ENCODE measurements around the gene LPAR1. TPM values are rescaled to one million over a fixed set of nuclear protein-coding genes. Genes with fewer than 3 reads are reported as not detected.
A peak's percentile ranks its signal among the peaks of the same experiment; 100 is the strongest.

Gene LPAR1
- total RNA-seq, 1 donor from 2014 or later, result not detected

GRCh38 chr9:110958847-110959246 lies 79.4 kb downstream of the LPAR1 start:
- DNase-seq (ENCODE audit: low read depth in 2 of 2), result no peak

GRCh38 chr9:110954822-110955291 lies 83.4 kb downstream of the LPAR1 start:
- no peak for DNase-seq (ENCODE audit: low read depth in 2 of 2)

GRCh38 chr9:110952540-110952859 lies 85.8 kb downstream of the LPAR1 start:
- DNase-seq (ENCODE audit: low read depth in 2 of 2), result no peak

- no peak for DNase-seq (ENCODE audit: low read depth in 2 of 2)
Measured at GRCh38 chr9:110951805-110952539, 86.3 kb downstream of the LPAR1 start.

DNA sequence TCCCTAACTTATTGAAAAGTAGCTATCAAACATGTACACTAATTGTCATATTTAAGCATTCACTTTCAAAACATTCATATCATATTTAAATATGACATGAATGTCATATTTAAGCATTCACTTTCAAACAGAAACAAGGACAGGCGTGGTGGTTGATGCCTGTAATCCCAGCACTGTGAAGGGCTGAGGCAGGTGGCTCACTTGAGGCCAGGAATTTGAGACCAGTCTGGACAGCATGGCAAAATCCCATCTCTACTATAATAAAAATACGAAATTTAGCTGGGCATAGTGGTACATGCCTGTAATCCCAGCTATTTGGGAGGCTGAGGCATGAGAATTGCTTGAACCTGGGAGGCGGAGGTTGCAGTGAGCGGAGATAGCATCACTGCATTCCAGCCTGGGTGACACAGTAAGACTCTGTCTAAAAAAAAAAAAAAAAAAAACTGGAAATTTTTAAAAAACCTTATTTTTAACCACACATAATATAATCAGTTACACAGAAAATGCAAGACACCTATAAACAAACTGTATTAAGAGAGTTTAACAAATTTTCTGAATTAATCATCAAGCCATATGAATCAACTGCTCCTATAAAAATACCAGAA lies 88.1 kb downstream of the LPAR1 start:
- no peak for DNase-seq (ENCODE audit: low read depth in 2 of 2)

DNA sequence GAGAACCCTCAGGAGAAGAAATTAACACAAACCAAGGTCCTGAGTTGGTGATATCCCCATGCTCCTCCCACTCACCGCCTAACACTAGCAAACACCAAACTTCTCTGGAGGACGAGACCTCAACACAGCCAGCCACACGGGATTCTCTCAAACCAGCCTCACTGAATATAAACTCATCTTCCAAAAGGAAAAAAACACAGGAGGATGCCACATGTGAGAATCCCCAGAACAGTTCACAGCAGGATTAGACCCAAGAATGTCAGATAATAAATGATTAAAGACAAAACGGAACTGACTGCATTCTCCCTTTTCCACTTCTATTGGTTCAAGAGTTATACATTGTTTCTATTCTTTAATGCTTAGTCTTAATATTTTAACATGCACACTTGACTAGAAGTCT lies 89.2 kb downstream of the LPAR1 start:
- DNase-seq (ENCODE audit: low read depth in 2 of 2), result no peak

- no peak for DNase-seq (ENCODE audit: low read depth in 2 of 2)
Measured at GRCh38 chr9:110947491-110948044, 90.7 kb downstream of the LPAR1 start.

GRCh38 chr9:110942522-110942921 lies 95.7 kb downstream of the LPAR1 start:
- no peak for DNase-seq (ENCODE audit: low read depth in 2 of 2)

DNA sequence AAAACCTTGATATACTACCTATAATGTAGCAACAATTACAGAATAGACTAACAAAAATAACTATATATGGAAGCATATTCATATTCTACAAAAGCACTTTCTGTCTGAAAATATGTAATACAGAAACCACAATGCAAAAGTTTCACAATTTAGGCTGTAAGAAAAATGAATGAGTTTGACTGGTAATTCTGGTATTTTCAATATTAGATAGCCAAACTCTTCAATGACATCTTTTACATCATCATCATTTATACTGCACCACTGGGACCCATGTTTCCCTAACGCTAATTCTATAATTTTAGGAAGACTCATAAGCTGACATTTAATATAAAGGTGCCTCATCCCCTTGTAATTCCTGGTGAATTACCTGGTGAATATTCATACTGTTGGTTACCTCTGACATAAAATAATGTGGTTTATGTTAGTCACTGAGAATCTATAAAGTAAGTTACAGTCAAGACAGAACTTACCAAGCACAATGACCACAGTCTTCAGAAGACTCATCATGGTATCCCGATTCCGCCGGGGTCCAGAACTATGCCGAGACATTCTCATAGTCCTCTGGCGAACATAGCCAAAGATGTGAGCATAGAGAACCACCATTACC lies 97.2 kb downstream of the LPAR1 start:
- DNase-seq (ENCODE audit: low read depth in 2 of 2), result no peak

- no peak for DNase-seq (ENCODE audit: low read depth in 2 of 2)
Measured at GRCh38 chr9:110939573-110939972, 98.7 kb downstream of the LPAR1 start.

DNA sequence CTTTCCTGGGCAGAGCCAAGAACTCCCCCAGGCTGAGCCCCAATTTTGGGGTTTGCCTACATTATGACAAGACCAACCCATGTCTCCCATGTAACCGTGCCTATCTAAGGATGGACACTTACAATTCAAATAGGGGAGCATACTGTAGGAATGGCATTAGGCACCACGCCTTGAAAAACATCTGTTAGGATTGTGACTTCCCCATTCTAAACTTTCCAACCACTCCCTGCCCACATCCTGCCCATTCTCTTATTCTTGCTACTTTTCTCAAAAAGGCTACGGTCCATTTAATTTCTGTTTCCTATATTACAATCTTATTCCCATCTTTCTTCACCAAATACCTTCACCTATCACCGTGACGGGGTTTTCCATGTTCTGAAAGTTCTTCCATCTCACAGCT lies 99.2 kb downstream of the LPAR1 start:
- no peak for DNase-seq (ENCODE audit: low read depth in 2 of 2)

DNA sequence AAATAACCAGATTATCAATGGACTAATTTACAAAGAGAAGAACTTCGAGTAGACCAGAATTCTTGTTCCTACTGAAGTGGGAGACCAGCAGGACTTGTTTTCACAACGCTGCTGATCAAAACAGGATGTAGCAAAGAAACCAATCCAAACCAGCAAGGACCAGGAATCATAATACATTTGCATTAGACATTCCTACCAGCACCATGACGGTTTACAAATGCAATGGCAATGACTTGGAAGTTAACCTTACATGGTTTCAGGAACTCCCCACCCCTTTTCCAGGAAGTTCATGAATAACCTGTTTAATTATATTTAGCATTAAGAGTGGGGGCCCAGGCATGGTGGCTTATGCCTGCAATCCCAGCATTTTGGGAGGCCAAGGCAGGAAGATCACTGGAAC lies 100.0 kb downstream of the LPAR1 start:
- DNase-seq (ENCODE audit: low read depth in 2 of 2), result no peak

DNA sequence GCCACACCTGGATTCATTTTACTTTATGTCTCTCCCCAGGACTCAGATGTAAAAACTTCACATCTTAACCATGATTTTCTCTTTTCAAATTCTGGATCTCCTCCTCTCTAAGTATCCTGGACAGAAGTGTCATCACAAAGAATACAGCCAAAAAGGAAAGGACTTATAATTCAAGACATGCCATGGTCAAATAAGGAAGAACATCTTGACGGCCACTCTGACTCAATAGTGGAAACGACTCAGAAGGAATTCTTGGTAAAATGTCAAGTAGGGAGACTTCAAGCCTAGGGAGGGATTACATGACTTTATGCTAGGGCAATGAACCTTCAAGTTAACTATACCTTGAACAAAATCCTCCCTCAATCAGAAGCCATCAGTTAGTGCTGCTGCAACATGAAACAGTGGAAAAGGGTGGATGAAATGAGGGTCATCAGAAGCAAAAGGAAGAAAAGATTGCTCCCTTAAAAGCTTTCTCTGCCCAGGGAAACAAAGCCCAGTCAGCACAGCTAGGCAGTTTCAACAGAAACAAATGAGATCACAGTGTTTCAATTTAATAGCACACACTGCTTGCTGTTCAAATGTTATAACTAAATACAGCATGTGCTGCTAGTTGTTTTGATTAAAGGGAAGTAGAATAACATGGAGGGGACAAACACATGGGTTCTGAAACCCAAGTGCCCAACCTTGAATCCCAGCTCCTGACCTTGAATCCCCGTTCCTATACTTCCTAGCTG lies 101.4 kb downstream of the LPAR1 start:
- DNase-seq (ENCODE audit: low read depth in 2 of 2), result no peak

GRCh38 chr9:110936237-110936636 lies 102.0 kb downstream of the LPAR1 start:
- no peak for DNase-seq (ENCODE audit: low read depth in 2 of 2)

- no peak for DNase-seq (ENCODE audit: low read depth in 2 of 2)
Measured at GRCh38 chr9:110935829-110936228, 102.4 kb downstream of the LPAR1 start.

DNA sequence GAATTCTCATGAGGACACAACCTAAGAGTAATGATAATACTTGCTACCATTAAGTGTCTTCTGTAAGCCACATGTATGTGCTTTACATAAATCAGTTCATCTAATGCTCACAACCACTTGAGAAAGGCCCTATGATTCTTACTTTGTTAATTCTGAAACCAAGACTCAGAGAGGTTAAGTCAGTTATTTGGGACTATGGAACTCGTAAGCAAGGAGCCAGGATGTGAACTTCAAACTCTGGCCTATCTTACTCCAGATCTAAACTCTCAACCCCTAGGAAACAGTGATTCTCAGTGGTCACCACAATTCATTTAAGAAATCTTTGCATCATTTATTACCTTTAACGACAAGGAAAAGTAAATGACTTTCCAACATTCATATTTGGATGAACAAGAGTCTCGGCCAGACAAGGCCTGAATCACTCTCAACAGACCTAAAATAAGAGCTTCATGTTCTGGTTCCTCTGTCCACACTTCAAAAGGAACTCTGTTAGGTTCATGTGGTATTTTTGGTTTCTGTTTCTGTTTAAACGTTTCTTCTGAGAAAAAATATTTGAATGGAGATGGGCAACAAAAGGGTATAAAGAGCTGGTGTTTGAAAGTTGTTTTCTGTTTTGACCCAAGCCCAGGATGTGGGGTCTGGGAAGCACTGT lies 104.8 kb downstream of the LPAR1 start:
- no peak for DNase-seq (ENCODE audit: low read depth in 2 of 2)

DNA sequence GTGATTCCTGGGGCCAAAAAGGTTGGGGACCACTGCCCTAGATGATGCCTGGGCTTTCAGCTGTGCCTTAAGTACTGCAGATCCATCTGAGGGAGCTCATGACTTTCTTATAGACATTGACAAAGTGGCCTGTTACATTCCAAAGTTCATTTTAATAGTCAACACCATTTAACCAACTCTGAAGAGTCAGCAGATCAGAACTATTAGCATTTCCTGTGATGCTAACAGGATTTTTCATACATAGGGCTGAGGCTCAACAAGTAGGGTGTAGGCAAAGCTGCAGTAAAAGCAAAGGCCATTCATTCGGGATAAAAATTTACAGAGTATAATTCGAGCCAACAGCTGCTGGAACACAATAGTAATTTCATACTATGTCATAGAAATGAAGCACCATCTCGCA lies 105.4 kb downstream of the LPAR1 start:
- no peak for DNase-seq (ENCODE audit: low read depth in 2 of 2)

GRCh38 chr9:110928599-110928998 lies 109.7 kb downstream of the LPAR1 start:
- no peak for DNase-seq (ENCODE audit: low read depth in 2 of 2)

DNA sequence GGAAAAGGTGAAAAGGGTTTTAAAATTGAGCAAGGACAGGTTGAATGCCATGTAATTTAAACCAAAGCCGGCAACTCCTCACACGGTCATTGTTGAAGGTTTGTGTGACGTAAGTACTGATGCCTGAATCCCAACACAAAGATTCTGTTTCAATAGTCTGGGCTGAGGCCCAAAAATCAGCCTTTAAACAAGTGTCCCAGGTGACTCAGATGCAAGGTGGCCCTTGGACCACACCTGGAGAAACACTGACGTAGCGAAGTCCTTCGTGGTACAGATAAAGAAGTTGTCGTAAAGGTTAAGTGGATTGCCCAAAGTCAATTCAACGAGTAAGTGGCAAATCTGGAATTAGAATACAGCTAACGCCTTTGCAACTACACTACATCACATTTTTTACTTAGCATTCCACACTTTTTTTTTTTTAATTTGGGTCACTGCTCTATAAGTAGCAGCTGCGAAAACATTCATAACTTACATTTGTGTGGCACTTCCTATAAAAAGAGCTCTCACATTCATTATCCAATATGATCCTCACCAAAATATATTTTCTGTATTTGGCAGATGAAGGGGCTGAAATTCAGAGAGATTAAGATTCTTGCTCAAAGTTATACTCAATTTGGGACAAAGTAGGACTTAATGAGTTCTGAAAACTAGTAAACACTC lies 111.3 kb downstream of the LPAR1 start:
- DNase-seq (ENCODE audit: low read depth in 2 of 2), result no peak

- DNase-seq (ENCODE audit: low read depth in 2 of 2), result peak in 1 of 2 donors; percentile 2
Measured at GRCh38 chr9:110923601-110924000, 114.7 kb downstream of the LPAR1 start.

DNA sequence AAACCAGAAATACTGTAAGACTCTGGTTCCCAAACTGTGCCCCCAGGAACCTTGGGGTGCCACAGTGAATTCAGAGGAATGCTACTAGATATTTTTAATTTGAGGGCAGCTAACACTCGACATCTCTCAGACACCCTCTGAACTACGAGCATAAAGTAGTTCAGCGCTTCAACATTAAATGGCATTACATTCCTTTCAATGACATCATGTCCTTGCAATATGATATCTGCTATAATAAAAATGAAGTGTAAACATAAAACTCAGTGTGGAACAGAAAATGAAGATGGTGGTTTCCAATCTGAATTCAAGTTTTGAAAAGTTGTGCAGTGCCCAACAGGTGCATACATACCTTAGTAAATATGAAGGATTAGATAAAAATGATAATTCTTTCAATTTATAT lies 116.1 kb downstream of the LPAR1 start:
- DNase-seq (ENCODE audit: low read depth in 2 of 2), result no peak
